Spleen (tissue), 11 donors: ENCODE measurements around the gene PSMD14. TPM values are rescaled to one million over a fixed set of nuclear protein-coding genes. Genes with fewer than 3 reads are reported as not detected.

Experiments used
- DNase-seq: peaks from one replicate; pipeline ENCODE4 v3.0.0-alpha.2; 2020
- H3K27ac ChIP-seq, 8 donors: fragments of 200-600 bp; sonication (generic) in 7 of 8; 1 replicate in 4 of 8; 2 replicates in 4 of 8; pipeline versions ENCODE4 v1.5.0 to v1.8.0; 2016 to 2021; ENCODE audit warnings: inconsistent platforms in 4 of 8, mild to moderate bottlenecking in 4 of 8, moderate library complexity in 1 of 8
- H3K27me3 ChIP-seq, 7 donors: fragments of 200-600 bp; sonication (generic) in 6 of 7; replicated peaks in 1 of 7; 1 replicate in 4 of 7; 2 replicates in 3 of 7; pipeline versions ENCODE4 v1.5.0 to v1.8.0; 2016 to 2021; ENCODE audit warnings: inconsistent platforms in 3 of 7, mild to moderate bottlenecking in 1 of 7
- H3K36me3 ChIP-seq, 6 donors: fragments of 200-600 bp; sonication (generic) in 5 of 6; 1 replicate in 4 of 6; 2 replicates in 2 of 6; pipeline versions ENCODE4 v1.5.0 to v1.8.0; 2016 to 2021; ENCODE audit warnings: inconsistent platforms in 2 of 6
- H3K4me1 ChIP-seq, 6 donors: fragments of 200-600 bp; sonication (generic) in 5 of 6; 1 replicate in 3 of 6; 2 replicates in 3 of 6; pipeline versions ENCODE4 v1.5.0 to v1.8.0; 2016 to 2021; ENCODE audit warnings: inconsistent platforms in 3 of 6
- H3K4me3 ChIP-seq, 8 donors: fragments of 200-600 bp; sonication (generic) in 7 of 8; 1 replicate in 4 of 8; 2 replicates in 4 of 8; pipeline versions ENCODE4 v1.5.0 to v1.8.0; 2016 to 2021; ENCODE audit warnings: inconsistent platforms in 4 of 8, mild to moderate bottlenecking in 4 of 8, moderate library complexity in 2 of 8
- H3K9me3 ChIP-seq, 8 donors: fragments of 200-600 bp; sonication (generic) in 7 of 8; 1 replicate in 4 of 8; 2 replicates in 4 of 8; pipeline versions ENCODE4 v1.5.0 to v1.8.0; 2016 to 2021; ENCODE audit warnings: inconsistent platforms in 4 of 8
- CTCF ChIP-seq, 11 experiments: fragments of 200-600 bp in 7 of 11; fragments of 450-650 bp in 4 of 11; sonication (generic) in 4 of 11; IDR thresholded peaks in 8 of 11; conservative IDR thresholded peaks in 3 of 11; 1 replicate in 7 of 11; 2 replicates in 4 of 11; pipeline versions ENCODE4 v1.4.0 to v1.8.0; 2016 to 2021; ENCODE audit warnings: antibody characterized with exemption in 11 of 11, inconsistent platforms in 4 of 11, mild to moderate bottlenecking in 1 of 11
- POLR2A ChIP-seq, 3 donors: fragments of 450-650 bp; IDR thresholded peaks; one replicate each; pipeline ENCODE4 v1.5.1; 2017; ENCODE audit warnings: antibody characterized with exemption in 3 of 3, mild to moderate bottlenecking in 1 of 3
- POLR2AphosphoS5 ChIP-seq, 3 donors: sonication (generic); formaldehyde crosslinking; IDR thresholded peaks; one replicate each; pipeline ENCODE4 v1.5.1; 2017; ENCODE audit warnings: antibody characterized with exemption in 3 of 3
- WGBS, 5 donors: extraction: QIAGEN DNeasy Blood & Tissue Kit in 3 of 5; methylation state at CpG; one replicate each; pipeline versions ENCODE4 v1.1.5 to v1.1.7; 2013 to 2018; 5-methylcytosine and 5-hydroxymethylcytosine counted together
- intact Hi-C: fragments of 100-400 bp; cut with DNase I; formaldehyde crosslinking; loops from one replicate; pipeline ENCODE4 v1.15.0; 2023; ENCODE audit warnings: low total_unique reads
- polyA plus RNA-seq, 3 donors: library from polyadenylated mRNA; stranded (reverse); fragments of 200-250 nt; gene quantifications; one replicate each; pipeline ENCODE4 v1.2.1, GENCODE V29; 2013
- total RNA-seq, 7 donors: library from RNA; depleted of rRNA in 3 of 7; stranded (reverse); fragments of >200 nt in 3 of 7; fragmentation: NEBNext Ultra II Directional in 4 of 7; extraction: Animal tissue kit (Norgen Biotek cat#: 25700) in 4 of 7; gene quantifications; one replicate each; pipeline versions ENCODE4 v1.1.0 to v1.2.1, GENCODE V29; 2016 to 2021
- donor health status: healthy with polysubstance abuse.
- donor health status: DM: no; HTN: no; CAD: no; lungs with moderate emphysema.
- donor health status: DM: no; HTN: no; CAD: no.
- donor health status: Bipolar disorder and iron deficiency.
- donor health status: healthy.
- donor health status: DM: no; HTN: no; CAD: no.
- donor health status: DM: yes; HTN: yes; CAD: no.

Gene PSMD14
- total and polyA plus RNA-seq, 10 donors: 23.5 to 47.7 (median 29.3) TPM

GRCh38 chr2:161312996-161313395 is 4.8 kb downstream of the PSMD14 start:
- Histone ChIP-seq H3K4me3 (no peak overlapping the region), H3K27me3 (no peaks in the 10 kb centered on the region), H3K4me1 (peaks cover 12 to 53% (median 20%) of the 10 kb centered on the region in 6 donors), H3K36me3 (peaks cover 0 to 13% (median 4%) of the 10 kb centered on the region in 6 donors), H3K27ac (no peak overlapping the region), H3K9me3 (no peaks in the 10 kb centered on the region)
- intact Hi-C loops: no loop called here
- TF ChIP-seq CTCF (IDR thresholded peaks at IDR 0.05 in 8 of 11, conservative IDR thresholded peaks at IDR 0.05 in 3 of 11): no peak
- no peak for TF ChIP-seq POLR2AphosphoS5 (IDR thresholded peaks at IDR 0.05)
- TF ChIP-seq POLR2A (IDR thresholded peaks at IDR 0.05): no peak
- WGBS, 5 donors: 92 to 95% (median 95%) methylated on average over 3 of the region's 3 CpGs
- DNase-seq: no peak

GRCh38 chr2:161315380-161315779 is 7.2 kb downstream of the PSMD14 start:
- Histone ChIP-seq H3K36me3 (peaks cover 0 to 18% (median 4%) of the 10 kb centered on the region in 6 donors), H3K27ac (no peak overlapping the region), H3K27me3 (no peaks in the 10 kb centered on the region), H3K9me3 (no peaks in the 10 kb centered on the region), H3K4me3 (no peak overlapping the region), H3K4me1 (peaks cover 0 to 45% (median 3%) of the 10 kb centered on the region in 6 donors)
- no peak for DNase-seq
- intact Hi-C loops: no loop called here
- TF ChIP-seq CTCF (IDR thresholded peaks at IDR 0.05 in 8 of 11, conservative IDR thresholded peaks at IDR 0.05 in 3 of 11) (no peak), POLR2AphosphoS5 (IDR thresholded peaks at IDR 0.05) (no peak), POLR2A (IDR thresholded peaks at IDR 0.05) (no peak)

- no peaks in the 10 kb centered on the region for H3K9me3 ChIP-seq
- DNase-seq: no peak
- H3K27me3 ChIP-seq: no peaks in the 10 kb centered on the region
- no peak overlapping the region for H3K27ac ChIP-seq
- no peak for TF ChIP-seq POLR2AphosphoS5 (IDR thresholded peaks at IDR 0.05)
- TF ChIP-seq CTCF (IDR thresholded peaks at IDR 0.05 in 8 of 11, conservative IDR thresholded peaks at IDR 0.05 in 3 of 11): no peak
- TF ChIP-seq POLR2A (IDR thresholded peaks at IDR 0.05): no peak
- peaks cover 0 to 29% (median 10%) of the 10 kb centered on the region in 6 donors for H3K36me3 ChIP-seq
- no peak overlapping the region for H3K4me3 ChIP-seq
- H3K4me1 ChIP-seq: peaks cover 0 to 32% (median 2%) of the 10 kb centered on the region in 6 donors
- intact Hi-C loops: no loop called here
These were observed 8.5 kb downstream of the PSMD14 start for GRCh38 chr2:161316701-161317100.

GRCh38 chr2:161321944-161322648 is 13.9 kb downstream of the PSMD14 start:
- Histone ChIP-seq H3K9me3 (no peaks in the 10 kb centered on the region), H3K27ac (no peak overlapping the region), H3K36me3 (peaks cover 0 to 56% (median 18%) of the 10 kb centered on the region in 6 donors), H3K27me3 (no peaks in the 10 kb centered on the region), H3K4me3 (no peak overlapping the region), H3K4me1 (peaks cover 0 to 12% (median 0%) of the 10 kb centered on the region in 6 donors)
- DNase-seq: no peak
- intact Hi-C loops: no loop called here
- TF ChIP-seq POLR2A (IDR thresholded peaks at IDR 0.05): no peak
- no peak for TF ChIP-seq CTCF (IDR thresholded peaks at IDR 0.05 in 8 of 11, conservative IDR thresholded peaks at IDR 0.05 in 3 of 11)
- no peak for TF ChIP-seq POLR2AphosphoS5 (IDR thresholded peaks at IDR 0.05)
- WGBS, 5 donors: 92 to 98% (median 96%) methylated on average over 6 of the region's 6 CpGs
